Iris pigment epithelial cell (primary cell): ENCODE results near the gene TPD52L1.

Experiments
- DNase-seq: peaks from one replicate; pipeline ENCODE4 v3.0.0-alpha.2; 2011; ENCODE audit warnings: low read depth

The TPD52L1 gene

GRCh38 chr6:125182237-125183008 lies 28.9 kb downstream of the TPD52L1 start:
- no peak for DNase-seq

- peak; percentile 74 for DNase-seq
Observed at GRCh38 chr6:125183391-125183790, 29.8 kb downstream of the TPD52L1 start.

- DNase-seq = peak; percentile 80
Observed at GRCh38 chr6:125188037-125188436, 34.5 kb downstream of the TPD52L1 start.

- DNase-seq = no peak
Observed at GRCh38 chr6:125188594-125189203, 35.1 kb downstream of the TPD52L1 start.

- no peak for DNase-seq
Observed at GRCh38 chr6:125189494-125189893, 35.9 kb downstream of the TPD52L1 start.

GRCh38 chr6:125190667-125191066 lies 37.1 kb downstream of the TPD52L1 start:
- DNase-seq = no peak

- DNase-seq = peak; percentile 93
Observed at GRCh38 chr6:125191916-125192609, 38.5 kb downstream of the TPD52L1 start.

GRCh38 chr6:125192610-125192930 lies 39.0 kb downstream of the TPD52L1 start:
- DNase-seq = no peak

GRCh38 chr6:125193208-125193607 lies 39.6 kb downstream of the TPD52L1 start:
- DNase-seq = no peak

GRCh38 chr6:125194941-125195340 lies 41.4 kb downstream of the TPD52L1 start:
- DNase-seq = no peak

GRCh38 chr6:125195526-125195925 lies 42.0 kb downstream of the TPD52L1 start:
- DNase-seq = no peak

- no peak for DNase-seq
Observed at GRCh38 chr6:125196613-125197012, 43.0 kb downstream of the TPD52L1 start.

GRCh38 chr6:125197795-125198269 lies 44.3 kb downstream of the TPD52L1 start:
- DNase-seq = peak; percentile 80

- DNase-seq = no peak
Observed at GRCh38 chr6:125198398-125198937, 44.9 kb downstream of the TPD52L1 start.

- no peak for DNase-seq
Observed at GRCh38 chr6:125200941-125201340, 47.4 kb downstream of the TPD52L1 start.

- DNase-seq = peak; percentile 96
Observed at GRCh38 chr6:125201961-125202729, 48.6 kb downstream of the TPD52L1 start.

GRCh38 chr6:125203395-125203794 lies 49.8 kb downstream of the TPD52L1 start:
- DNase-seq = no peak

- DNase-seq = no peak
Observed at GRCh38 chr6:125205931-125206330, 52.4 kb downstream of the TPD52L1 start.

- DNase-seq = no peak
Observed at GRCh38 chr6:125206389-125206788, 52.8 kb downstream of the TPD52L1 start.

GRCh38 chr6:125207956-125208355 lies 54.4 kb downstream of the TPD52L1 start:
- no peak for DNase-seq

- DNase-seq = no peak
Observed at GRCh38 chr6:125208625-125209249, 55.2 kb downstream of the TPD52L1 start.

- DNase-seq = no peak
Observed at GRCh38 chr6:125210667-125211066, 57.1 kb downstream of the TPD52L1 start.
